Panc1 (cell line): ENCODE results near the gene ADCY1. TPM values are rescaled to one million over a fixed set of nuclear protein-coding genes. Genes with fewer than 3 reads are reported as not detected.

Experiments
- ATAC-seq: fragments of 200-7000 bp; cut with Tn5 transposase; 2 replicates; pipeline ENCODE4 v1.9.1; 2020; ENCODE audit warnings: mild to moderate bottlenecking, moderate library complexity
- BruUV-seq: library from RNA; stranded (reverse); fragments of 400-500 nt; replicated peaks from 2 replicates; lab custom pipeline; 2021; lab: Mats Ljungman, UMichigan
- CTCF ChIA-PET: fragments of 300-600 bp; sonication (Branson Sonifier 250); formaldehyde crosslinking; loops from one replicate; lab custom pipeline; 2022; ENCODE audit warnings: antibody characterized with exemption; lab: Charles Lee
- POLR2A ChIA-PET: fragments of 300-600 bp; sonication (Branson Sonifier 250); formaldehyde crosslinking; loops from one replicate; lab custom pipeline; 2022; ENCODE audit warnings: antibody characterized with exemption; lab: Charles Lee
- DNase-seq: peaks from one replicate; pipeline ENCODE4 v3.0.0-alpha.2; 2010; ENCODE audit warnings: low read depth, low spot score
- H3K27ac ChIP-seq: 2 replicates; pipeline ENCODE4 v1.5.1; 2011; ENCODE audit warnings: mild to moderate bottlenecking, low read length, inconsistent platforms
- H3K27me3 ChIP-seq: fragments of 200-500 bp; sonication (Bioruptor generic); 2 replicates; pipeline ENCODE4 v1.6.0; 2014; ENCODE audit warnings: low read length, inconsistent platforms; ENCODE audit not compliant: control insufficient read depth, insufficient read depth
- H3K36me3 ChIP-seq: fragments of 200-500 bp; sonication (Bioruptor generic); 2 replicates; pipeline ENCODE4 v1.5.1; 2014; ENCODE audit warnings: inconsistent platforms, mild to moderate bottlenecking, low read length, moderate library complexity; ENCODE audit not compliant: control insufficient read depth, insufficient read depth
- H3K4me1 ChIP-seq: 2 replicates; pipeline ENCODE4 v1.5.1; 2011; ENCODE audit warnings: inconsistent platforms, mild to moderate bottlenecking, low read length, moderate library complexity; ENCODE audit not compliant: control insufficient read depth, insufficient read depth
- H3K4me3 ChIP-seq, 2 experiments: 2 replicates each; pipeline ENCODE4 v1.5.1; 2011 to 2012; ENCODE audit warnings: low read depth in 2 of 2, low read length in 2 of 2, mild to moderate bottlenecking in 2 of 2, inconsistent platforms in 1 of 2, moderate library complexity in 1 of 2
- H3K9me3 ChIP-seq: fragments of 200-500 bp; sonication (Bioruptor generic); 2 replicates; pipeline ENCODE4 v1.5.1; 2014; ENCODE audit warnings: low read depth, mild to moderate bottlenecking, inconsistent platforms, low read length, moderate library complexity; ENCODE audit not compliant: control insufficient read depth, insufficient read depth
- POLR2AphosphoS5 ChIP-seq: IDR thresholded peaks from 2 replicates; pipeline ENCODE4 v1.6.1; 2012; ENCODE audit warnings: mild to moderate bottlenecking, low read depth, low read length, moderate library complexity
- SIN3A ChIP-seq: IDR thresholded peaks from 2 replicates; pipeline ENCODE4 v1.6.1; 2012; ENCODE audit warnings: low read depth, mild to moderate bottlenecking, low read length, moderate library complexity, borderline replicate concordance; ENCODE audit not compliant: insufficient read depth
- TCF7L2 ChIP-seq: IDR thresholded peaks from 2 replicates; pipeline ENCODE4 v1.6.1; 2011; ENCODE audit warnings: mild to moderate bottlenecking, low read depth, low read length, inconsistent platforms
- in situ Hi-C: cut with HindIII; loops from 2 replicates; pipeline ENCODE4 v1.10.0; 2016; ENCODE audit warnings: low sequenced_read_pairs, low pct_unique_long_range_greater_than_20kb
- intact Hi-C: fragments of 100-400 bp; cut with micrococcal nuclease; formaldehyde crosslinking; loops from one replicate; pipeline ENCODE4 v1.10.0; 2022; ENCODE audit not compliant: unreplicated experiment
- total RNA-seq: library from RNA; stranded (reverse); gene quantifications from one replicate; pipeline ENCODE4 v1.2.1, GENCODE V29; 2021; ENCODE audit not compliant: unreplicated experiment
- TF ChIP-seq, protein P1 (sequence below): fragments of 450-650 bp; IDR thresholded peaks from 2 replicates; pipeline ENCODE4 v1.5.1; 2017; ENCODE audit warnings: mild to moderate bottlenecking
- TF ChIP-seq, protein P2 (sequence below), 2 experiments: IDR thresholded peaks; 2 replicates each; pipeline ENCODE4 v1.6.1; 2011 to 2012; ENCODE audit warnings: low read depth in 2 of 2, control low read depth in 1 of 2, low read length in 1 of 2, mild to moderate bottlenecking in 1 of 2, moderate library complexity in 1 of 2; ENCODE audit not compliant: insufficient read depth in 1 of 2

Gene ADCY1
- total RNA-seq, 1 experiment from 2014 or later = 2.1 TPM

DNA sequence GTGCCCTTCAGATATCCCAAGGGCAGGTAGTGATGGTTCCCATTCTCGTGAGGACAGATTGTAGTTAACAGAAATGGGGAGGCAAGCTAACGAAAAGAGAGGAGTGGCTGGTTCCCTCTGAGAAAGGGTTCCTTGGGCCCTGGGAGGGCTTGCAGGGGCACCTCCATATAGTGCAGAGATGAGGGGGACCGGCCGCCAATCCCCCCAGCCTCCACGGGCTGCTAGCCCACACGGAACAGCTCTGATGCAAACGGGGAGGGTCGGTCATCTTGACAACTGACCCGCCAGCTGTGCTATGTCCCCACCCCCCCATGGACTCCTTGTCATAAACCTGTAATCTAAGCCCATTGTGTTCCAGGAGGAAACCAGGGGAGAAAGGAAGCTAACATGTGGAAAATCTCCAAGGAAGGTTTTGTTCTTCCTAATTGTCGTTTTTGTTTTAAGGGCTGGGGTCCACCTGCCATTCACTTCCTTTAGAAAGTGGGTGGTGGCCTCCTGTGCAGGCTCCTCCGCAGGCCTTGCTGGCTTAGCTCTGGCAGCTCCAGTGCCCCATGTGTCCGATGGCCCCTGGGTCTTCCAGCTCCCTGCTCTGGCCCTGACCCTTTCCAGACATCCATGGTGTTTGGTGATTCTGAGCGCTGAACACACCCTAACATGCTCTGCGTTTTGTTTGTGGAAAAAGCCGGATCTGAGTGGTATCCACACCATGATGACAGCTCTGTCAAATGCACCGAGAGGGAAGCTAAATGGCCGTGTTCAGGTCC lies 15.9 kb downstream of the ADCY1 start:
- BruUV-seq = no TSS peak
- Histone ChIP-seq H3K4me3 (no peak overlapping the region), H3K27me3 (peaks cover 4% of the 10 kb centered on the region; the same call in 1 of the 2 replicates), H3K36me3 (no peaks in the 10 kb centered on the region), H3K27ac (no peak overlapping the region), H3K4me1 (no peaks in the 10 kb centered on the region), H3K9me3 (no peaks in the 10 kb centered on the region)
- ChIA-PET CTCF (no interaction called here), POLR2A (no interaction called here)
- TF ChIP-seq TCF7L2 (no peak), SIN3A (no peak), POLR2AphosphoS5 (no peak)
- TF ChIP-seq, protein P1, sequence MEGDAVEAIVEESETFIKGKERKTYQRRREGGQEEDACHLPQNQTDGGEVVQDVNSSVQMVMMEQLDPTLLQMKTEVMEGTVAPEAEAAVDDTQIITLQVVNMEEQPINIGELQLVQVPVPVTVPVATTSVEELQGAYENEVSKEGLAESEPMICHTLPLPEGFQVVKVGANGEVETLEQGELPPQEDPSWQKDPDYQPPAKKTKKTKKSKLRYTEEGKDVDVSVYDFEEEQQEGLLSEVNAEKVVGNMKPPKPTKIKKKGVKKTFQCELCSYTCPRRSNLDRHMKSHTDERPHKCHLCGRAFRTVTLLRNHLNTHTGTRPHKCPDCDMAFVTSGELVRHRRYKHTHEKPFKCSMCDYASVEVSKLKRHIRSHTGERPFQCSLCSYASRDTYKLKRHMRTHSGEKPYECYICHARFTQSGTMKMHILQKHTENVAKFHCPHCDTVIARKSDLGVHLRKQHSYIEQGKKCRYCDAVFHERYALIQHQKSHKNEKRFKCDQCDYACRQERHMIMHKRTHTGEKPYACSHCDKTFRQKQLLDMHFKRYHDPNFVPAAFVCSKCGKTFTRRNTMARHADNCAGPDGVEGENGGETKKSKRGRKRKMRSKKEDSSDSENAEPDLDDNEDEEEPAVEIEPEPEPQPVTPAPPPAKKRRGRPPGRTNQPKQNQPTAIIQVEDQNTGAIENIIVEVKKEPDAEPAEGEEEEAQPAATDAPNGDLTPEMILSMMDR = no peak
- TF ChIP-seq, protein P2, sequence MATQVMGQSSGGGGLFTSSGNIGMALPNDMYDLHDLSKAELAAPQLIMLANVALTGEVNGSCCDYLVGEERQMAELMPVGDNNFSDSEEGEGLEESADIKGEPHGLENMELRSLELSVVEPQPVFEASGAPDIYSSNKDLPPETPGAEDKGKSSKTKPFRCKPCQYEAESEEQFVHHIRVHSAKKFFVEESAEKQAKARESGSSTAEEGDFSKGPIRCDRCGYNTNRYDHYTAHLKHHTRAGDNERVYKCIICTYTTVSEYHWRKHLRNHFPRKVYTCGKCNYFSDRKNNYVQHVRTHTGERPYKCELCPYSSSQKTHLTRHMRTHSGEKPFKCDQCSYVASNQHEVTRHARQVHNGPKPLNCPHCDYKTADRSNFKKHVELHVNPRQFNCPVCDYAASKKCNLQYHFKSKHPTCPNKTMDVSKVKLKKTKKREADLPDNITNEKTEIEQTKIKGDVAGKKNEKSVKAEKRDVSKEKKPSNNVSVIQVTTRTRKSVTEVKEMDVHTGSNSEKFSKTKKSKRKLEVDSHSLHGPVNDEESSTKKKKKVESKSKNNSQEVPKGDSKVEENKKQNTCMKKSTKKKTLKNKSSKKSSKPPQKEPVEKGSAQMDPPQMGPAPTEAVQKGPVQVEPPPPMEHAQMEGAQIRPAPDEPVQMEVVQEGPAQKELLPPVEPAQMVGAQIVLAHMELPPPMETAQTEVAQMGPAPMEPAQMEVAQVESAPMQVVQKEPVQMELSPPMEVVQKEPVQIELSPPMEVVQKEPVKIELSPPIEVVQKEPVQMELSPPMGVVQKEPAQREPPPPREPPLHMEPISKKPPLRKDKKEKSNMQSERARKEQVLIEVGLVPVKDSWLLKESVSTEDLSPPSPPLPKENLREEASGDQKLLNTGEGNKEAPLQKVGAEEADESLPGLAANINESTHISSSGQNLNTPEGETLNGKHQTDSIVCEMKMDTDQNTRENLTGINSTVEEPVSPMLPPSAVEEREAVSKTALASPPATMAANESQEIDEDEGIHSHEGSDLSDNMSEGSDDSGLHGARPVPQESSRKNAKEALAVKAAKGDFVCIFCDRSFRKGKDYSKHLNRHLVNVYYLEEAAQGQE (IDR thresholded peaks at IDR 0.05; ENCODE audit: insufficient read depth in 1 of 2, low read depth in 2 of 2, low read length in 1 of 2) = no peak
- intact Hi-C loops (no loop called here), in situ Hi-C loops (no loop called here)
- DNase-seq (no peak), ATAC-seq (no peak)

DNA sequence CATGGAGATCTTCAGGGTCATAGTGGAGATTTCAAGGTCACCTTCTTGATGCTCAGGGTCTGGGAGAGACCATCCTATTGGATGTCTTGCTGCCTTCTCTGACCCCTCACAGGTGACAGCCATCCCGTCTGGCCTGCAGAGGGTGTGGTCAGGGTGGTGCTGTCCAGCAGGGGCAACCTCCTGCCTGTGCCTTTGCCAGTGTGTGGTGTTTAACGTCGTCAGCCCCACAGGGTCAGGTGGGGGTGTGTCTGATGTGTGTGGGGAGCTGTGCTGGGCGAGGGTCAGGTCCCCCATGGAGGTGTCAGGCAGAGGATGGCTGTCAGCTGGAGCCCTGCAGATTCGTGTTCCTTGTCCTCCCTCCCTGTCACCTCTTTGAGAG lies 16.5 kb downstream of the ADCY1 start:
- POLR2A ChIA-PET = no interaction called here
- no peak overlapping the region for H3K27ac ChIP-seq
- no TSS peak for BruUV-seq
- DNase-seq = no peak
- H3K9me3 ChIP-seq = no peaks in the 10 kb centered on the region
- intact Hi-C loops = no loop called here
- no peak overlapping the region for H3K4me3 ChIP-seq
- in situ Hi-C loops = no loop called here
- H3K36me3 ChIP-seq = no peaks in the 10 kb centered on the region
- CTCF ChIA-PET = no interaction called here
- H3K27me3 ChIP-seq = peaks cover 4% of the 10 kb centered on the region; the same call in 1 of the 2 replicates
- ATAC-seq = no peak
- TF ChIP-seq, protein P2 (IDR thresholded peaks at IDR 0.05; ENCODE audit: insufficient read depth in 1 of 2, low read depth in 2 of 2, low read length in 1 of 2) = peak; percentile 56 to 76; a peak in 3 of 4 replicates
- no peak for TF ChIP-seq POLR2AphosphoS5
- TF ChIP-seq SIN3A = no peak
- no peaks in the 10 kb centered on the region for H3K4me1 ChIP-seq
